Body of pancreas (tissue), 4 donors: ENCODE data around the gene LLCFC1.

Experiments
- POLR2A ChIP-seq, 3 donors: fragments of 450-650 bp; IDR thresholded peaks; one replicate each; pipeline ENCODE4 v1.6.1; 2016; ENCODE audit warnings: antibody characterized with exemption in 3 of 3, mild to moderate bottlenecking in 2 of 3
- TF ChIP-seq, protein P1 (sequence below), 7 experiments: fragments of 450-650 bp in 4 of 7; fragments of 200-600 bp in 3 of 7; sonication (generic) in 3 of 7; IDR thresholded peaks; one replicate each; pipeline ENCODE4 v1.5.1; 2016 to 2019; ENCODE audit warnings: antibody characterized with exemption in 7 of 7

DNA sequence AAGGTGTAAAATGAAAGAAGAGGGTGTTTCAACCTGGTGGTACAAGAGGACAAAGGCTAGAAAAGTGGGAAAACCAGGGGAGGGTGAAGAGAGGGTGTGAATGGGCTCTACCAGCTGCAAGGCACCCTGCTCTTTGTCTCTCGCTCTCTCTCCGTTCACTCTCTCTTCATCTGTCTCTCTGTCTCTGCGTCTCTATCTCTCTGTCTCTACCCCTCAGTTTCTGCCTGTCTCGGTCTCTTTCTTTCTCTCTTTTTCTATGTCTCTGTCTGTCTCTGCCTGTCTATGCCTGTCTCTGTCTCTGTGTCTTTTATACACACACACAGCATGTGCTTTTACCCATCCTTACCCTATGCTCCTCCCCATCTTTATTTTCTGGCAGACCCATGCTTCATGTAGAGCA is 673 bp upstream of the LLCFC1 start:
- TF ChIP-seq, protein P1, sequence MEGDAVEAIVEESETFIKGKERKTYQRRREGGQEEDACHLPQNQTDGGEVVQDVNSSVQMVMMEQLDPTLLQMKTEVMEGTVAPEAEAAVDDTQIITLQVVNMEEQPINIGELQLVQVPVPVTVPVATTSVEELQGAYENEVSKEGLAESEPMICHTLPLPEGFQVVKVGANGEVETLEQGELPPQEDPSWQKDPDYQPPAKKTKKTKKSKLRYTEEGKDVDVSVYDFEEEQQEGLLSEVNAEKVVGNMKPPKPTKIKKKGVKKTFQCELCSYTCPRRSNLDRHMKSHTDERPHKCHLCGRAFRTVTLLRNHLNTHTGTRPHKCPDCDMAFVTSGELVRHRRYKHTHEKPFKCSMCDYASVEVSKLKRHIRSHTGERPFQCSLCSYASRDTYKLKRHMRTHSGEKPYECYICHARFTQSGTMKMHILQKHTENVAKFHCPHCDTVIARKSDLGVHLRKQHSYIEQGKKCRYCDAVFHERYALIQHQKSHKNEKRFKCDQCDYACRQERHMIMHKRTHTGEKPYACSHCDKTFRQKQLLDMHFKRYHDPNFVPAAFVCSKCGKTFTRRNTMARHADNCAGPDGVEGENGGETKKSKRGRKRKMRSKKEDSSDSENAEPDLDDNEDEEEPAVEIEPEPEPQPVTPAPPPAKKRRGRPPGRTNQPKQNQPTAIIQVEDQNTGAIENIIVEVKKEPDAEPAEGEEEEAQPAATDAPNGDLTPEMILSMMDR (IDR thresholded peaks at IDR 0.05): no peak
- no peak for TF ChIP-seq POLR2A (IDR thresholded peaks at IDR 0.05)
